HCT116 (cell line): ENCODE data around the gene ANGPTL8. TPM values are rescaled to one million over a fixed set of nuclear protein-coding genes. Genes with fewer than 3 reads are reported as not detected.

Experiments used
- ATAC-seq: fragments of 200-7000 bp; cut with Tn5 transposase; 2 replicates; pipeline ENCODE4 v1.9.1; 2020; ENCODE audit warnings: mild to moderate bottlenecking, moderate library complexity
- BruUV-seq: library from RNA; stranded (reverse); fragments of 400-500 nt; replicated peaks from 2 replicates; lab custom pipeline; 2021; lab: Mats Ljungman, UMichigan
- CTCF ChIA-PET: fragments of 300-600 bp; sonication (Branson Sonifier 250); formaldehyde crosslinking; loops from one replicate; lab custom pipeline; 2021; ENCODE audit warnings: antibody characterized with exemption; lab: Charles Lee
- POLR2A ChIA-PET: fragments of 300-600, 350-600 bp; sonication (Branson Sonifier 250); formaldehyde crosslinking; loops from one replicate; lab custom pipeline; 2021; ENCODE audit warnings: antibody characterized with exemption; lab: Charles Lee
- RAD21 ChIA-PET, 2 experiments: fragments of 300-600 bp; sonication (Branson Sonifier 250); formaldehyde crosslinking; loops; one replicate each; lab custom pipeline; 2023; ENCODE audit warnings: low total read pairs in 2 of 2; ENCODE audit not compliant: uncharacterized antibody in 2 of 2, unreplicated experiment in 2 of 2, low non-redundant PET in 1 of 2; lab: Charles Lee
- DNase-seq: peaks from one replicate; pipeline ENCODE4 v3.0.0-alpha.2; 2010; ENCODE audit warnings: low read depth, low spot score
- H2AFZ ChIP-seq: fragments of 200-600 bp; shearing (Covaris generic), sonication (generic); 2 replicates; pipeline ENCODE4 v1.6.1; 2017; ENCODE audit warnings: low read depth, mixed run types, mixed read lengths, antibody characterized with exemption, low read length; ENCODE audit not compliant: poor library complexity, severe bottlenecking
- H3K27ac ChIP-seq: 2 replicates; pipeline ENCODE4 v1.5.1; 2012; ENCODE audit warnings: low read depth, low read length
- H3K27me3 ChIP-seq: fragments of 200-600 bp; sonication (generic); 2 replicates; pipeline ENCODE4 v1.6.1; 2016; ENCODE audit warnings: mixed run types, low read length, mixed read lengths; ENCODE audit not compliant: insufficient read depth
- H3K36me3 ChIP-seq, 2 experiments: fragments of 200-500 bp in 1 of 2; fragments of 200-600 bp in 1 of 2; sonication (Bioruptor generic) in 1 of 2; sonication (generic) in 1 of 2; 2 replicates each; pipeline versions ENCODE4 v1.5.1 to v1.6.1; 2014 to 2016; ENCODE audit warnings: low read length in 2 of 2, inconsistent platforms in 1 of 2, mixed read lengths in 1 of 2, mixed run types in 1 of 2; ENCODE audit not compliant: insufficient read depth in 2 of 2, control insufficient read depth in 1 of 2
- H3K4me1 ChIP-seq, 2 experiments: fragments of 200-600 bp in 1 of 2; sonication (generic) in 1 of 2; 2 replicates each; pipeline versions ENCODE4 v1.5.1 to v1.6.1; 2012 to 2017; ENCODE audit warnings: low read length in 2 of 2, inconsistent platforms in 1 of 2, mild to moderate bottlenecking in 1 of 2, mixed read lengths in 1 of 2, mixed run types in 1 of 2, moderate library complexity in 1 of 2; ENCODE audit not compliant: insufficient read depth in 2 of 2, control insufficient read depth in 1 of 2
- H3K4me2 ChIP-seq: fragments of 200-600 bp; sonication (generic); 2 replicates; pipeline ENCODE4 v1.6.1; 2017; ENCODE audit warnings: mixed run types, low read length, mixed read lengths
- H3K4me3 ChIP-seq, 2 experiments: fragments of 200-600 bp in 1 of 2; sonication (generic) in 1 of 2; replicated peaks in 1 of 2; 2 replicates each; pipeline ENCODE4 v1.5.1; 2011 to 2016; ENCODE audit warnings: low read length in 2 of 2, control low read depth in 1 of 2, low read depth in 1 of 2, mild to moderate bottlenecking in 1 of 2, mixed read lengths in 1 of 2, mixed run types in 1 of 2
- H3K79me2 ChIP-seq: fragments of 200-600 bp; sonication (generic); 2 replicates; pipeline ENCODE4 v1.6.1; 2017; ENCODE audit warnings: mild to moderate bottlenecking, mixed run types, low read length, moderate library complexity, mixed read lengths; ENCODE audit not compliant: insufficient read depth
- H3K9ac ChIP-seq: fragments of 200-600 bp; sonication (generic); 2 replicates; pipeline ENCODE4 v1.6.1; 2016; ENCODE audit warnings: low read length, mixed read lengths
- H3K9me2 ChIP-seq: fragments of 200-600 bp; sonication (generic), shearing (Covaris generic); 2 replicates; pipeline ENCODE4 v1.6.1; 2017; ENCODE audit warnings: mixed run types, mild to moderate bottlenecking, moderate library complexity; ENCODE audit not compliant: insufficient read depth
- H3K9me3 ChIP-seq, 2 experiments: fragments of 200-500 bp in 1 of 2; fragments of 200-600 bp in 1 of 2; sonication (Bioruptor generic) in 1 of 2; sonication (generic) in 1 of 2; 2 replicates each; pipeline ENCODE4 v1.6.1; 2014 to 2017; ENCODE audit warnings: low read length in 2 of 2, mixed read lengths in 2 of 2, inconsistent platforms in 1 of 2, low read depth in 1 of 2, mild to moderate bottlenecking in 1 of 2, mixed run types in 1 of 2, moderate library complexity in 1 of 2; ENCODE audit not compliant: control insufficient read depth in 1 of 2, insufficient read depth in 1 of 2
- H4K20me1 ChIP-seq: fragments of 200-600 bp; sonication (generic), shearing (Covaris generic); 2 replicates; pipeline ENCODE4 v1.6.1; 2017; ENCODE audit warnings: mixed run types, mild to moderate bottlenecking, moderate library complexity; ENCODE audit not compliant: insufficient read depth
- ATF3 ChIP-seq: IDR thresholded peaks from 2 replicates; pipeline ENCODE4 v1.6.1; 2012
- CBX3 ChIP-seq: IDR thresholded peaks from 2 replicates; pipeline ENCODE4 v1.6.1; 2012; ENCODE audit warnings: low read depth
- CTCF ChIP-seq, 3 experiments: fragments of 200-600 bp in 1 of 3; sonication (generic) in 1 of 3; IDR thresholded peaks in 2 of 3; conservative IDR thresholded peaks in 1 of 3; 2 replicates each; pipeline ENCODE4 v1.5.1; 2012 to 2017; ENCODE audit warnings: low read depth in 2 of 3, low read length in 2 of 3, antibody characterized with exemption in 1 of 3, borderline replicate concordance in 1 of 3, control low read depth in 1 of 3, mild to moderate bottlenecking in 1 of 3, mixed read lengths in 1 of 3, mixed run types in 1 of 3, moderate library complexity in 1 of 3; ENCODE audit not compliant: insufficient read depth in 1 of 3
- EGR1 ChIP-seq: IDR thresholded peaks from 2 replicates; pipeline ENCODE4 v1.6.1; 2012; ENCODE audit warnings: low read depth
- ELF1 ChIP-seq: IDR thresholded peaks from 2 replicates; pipeline ENCODE4 v1.6.1; 2012; ENCODE audit warnings: low read depth, borderline replicate concordance
- EZH2phosphoT487 ChIP-seq: fragments of 200-600 bp; IDR thresholded peaks from 2 replicates; pipeline ENCODE4 v1.6.1; 2018; ENCODE audit warnings: antibody characterized with exemption, borderline replicate concordance
- FOSL1 ChIP-seq: IDR thresholded peaks from 2 replicates; pipeline ENCODE4 v1.6.1; 2012; ENCODE audit warnings: low read depth
- MAX ChIP-seq: IDR thresholded peaks from 2 replicates; pipeline ENCODE4 v1.6.1; 2012
- POLR2AphosphoS5 ChIP-seq: IDR thresholded peaks from 2 replicates; pipeline ENCODE4 v1.6.1; 2011; ENCODE audit warnings: mild to moderate bottlenecking, low read depth, low read length, moderate library complexity
- RAD21 ChIP-seq: IDR thresholded peaks from 2 replicates; pipeline ENCODE4 v1.6.1; 2012; ENCODE audit warnings: low read depth, mild to moderate bottlenecking
- REST ChIP-seq: IDR thresholded peaks from 2 replicates; pipeline ENCODE4 v1.6.1; 2012; ENCODE audit warnings: low read depth
- SIN3A ChIP-seq: IDR thresholded peaks from 2 replicates; pipeline ENCODE4 v1.6.1; 2012; ENCODE audit warnings: low read depth
- SP1 ChIP-seq: IDR thresholded peaks from 2 replicates; pipeline ENCODE4 v1.6.1; 2012; ENCODE audit warnings: low read depth
- TCF7L2 ChIP-seq: IDR thresholded peaks from 2 replicates; pipeline ENCODE4 v1.7.0; 2011; ENCODE audit warnings: borderline replicate concordance, inconsistent platforms; ENCODE audit not compliant: insufficient read depth, insufficient read length; ENCODE audit errors: extremely low read depth
- YY1 ChIP-seq: IDR thresholded peaks from 2 replicates; pipeline ENCODE4 v1.6.1; 2011; ENCODE audit warnings: low read length, low read depth, moderate library complexity, mild to moderate bottlenecking; ENCODE audit not compliant: insufficient replicate concordance; ENCODE audit errors: extremely low read depth
- ZBTB33 ChIP-seq: IDR thresholded peaks from 2 replicates; pipeline ENCODE4 v1.6.1; 2011; ENCODE audit warnings: mild to moderate bottlenecking, low read length, moderate library complexity; ENCODE audit not compliant: insufficient replicate concordance; ENCODE audit errors: extremely low read depth
- ZNF274 ChIP-seq: fragments of 200-500 bp; sonication (Bioruptor generic); IDR thresholded peaks from 2 replicates; pipeline ENCODE4 v1.6.1; 2014; ENCODE audit warnings: mild to moderate bottlenecking, low read depth, low read length, inconsistent platforms
- intact Hi-C: fragments of 100-400 bp; cut with micrococcal nuclease; formaldehyde crosslinking; loops from 2 replicates; pipeline ENCODE4 v1.10.0; 2022
- total RNA-seq: library from RNA; stranded (reverse); gene quantifications from one replicate; pipeline ENCODE4 v1.2.1, GENCODE V29; 2021; ENCODE audit not compliant: unreplicated experiment

ANGPTL8 gene
- total RNA-seq, 1 experiment from 2014 or later, result not detected

- TF ChIP-seq ZNF274 (no peak), SIN3A (no peak), EGR1 (no peak), CTCF (IDR thresholded peaks at IDR 0.05 in 2 of 3, conservative IDR thresholded peaks at IDR 0.05 in 1 of 3; ENCODE audit: borderline replicate concordance in 1 of 3, insufficient read depth in 1 of 3, low read depth in 2 of 3, low read length in 2 of 3) (no peak), TCF7L2 (no peak)
Observed at GRCh38 chr19:11256189-11256588, 16.8 kb downstream of the ANGPTL8 start (continued).

GRCh38 chr19:11257846-11258380 is 18.5 kb downstream of the ANGPTL8 start:
- no peak overlapping the region for H2AFZ ChIP-seq
- no peak overlapping the region for H3K9ac ChIP-seq
- intact Hi-C loops, result no loop called here
- no peaks in the 10 kb centered on the region for H3K9me3 ChIP-seq
- H3K79me2 ChIP-seq, result peaks cover 4% of the 10 kb centered on the region; the same call in 1 of the 2 replicates
- peaks cover 0 to 10% of the 10 kb centered on the region in 2 experiments; a peak in 2 of 4 replicates for H3K4me1 ChIP-seq
- POLR2A ChIA-PET, result no interaction called here
- H3K27ac ChIP-seq, result no peak overlapping the region
- BruUV-seq, result no TSS peak
- no peaks in the 10 kb centered on the region for H3K36me3 ChIP-seq
- no peaks in the 10 kb centered on the region for H4K20me1 ChIP-seq
- H3K4me3 ChIP-seq, result no peak overlapping the region
- RAD21 ChIA-PET, result no interaction called here
- ATAC-seq (no peak), DNase-seq (no peak)
- no peaks in the 10 kb centered on the region for H3K27me3 ChIP-seq
- no peak overlapping the region for H3K4me2 ChIP-seq
- CTCF ChIA-PET, result no interaction called here
- no peaks in the 10 kb centered on the region for H3K9me2 ChIP-seq
- TF ChIP-seq MAX (no peak; the same call in 1 of the 2 replicates), EZH2phosphoT487 (no peak), YY1 (no peak), REST (no peak), ATF3 (no peak), ZBTB33 (no peak), FOSL1 (no peak), ELF1 (no peak), CBX3 (no peak), RAD21 (no peak), SIN3A (no peak), POLR2AphosphoS5 (no peak), SP1 (no peak), ZNF274 (no peak), TCF7L2 (no peak)
